ENCODE results near the gene ARHGAP10.
"Not testable (repeated sequence)": the region's sequence is repeated elsewhere in the genome, so short reads cannot be mapped to it uniquely, and the experiment has no call there.

ARHGAP10 gene

GRCh38 chr4:147794787-147795413 is 63.0 kb downstream of the ARHGAP10 start:
- no peak for TF ChIP-seq CTCF (IDR thresholded peaks at IDR 0.05; ENCODE audit: low read depth, low read length, missing control alignments)
- no peak overlapping the region for H3K4me3 ChIP-seq (replicated peaks; ENCODE audit: low read depth, low read length)
- no peak for DNase-seq (ENCODE audit: extremely low read depth, low read depth)

GRCh38 chr4:147799057-147799456 is 67.2 kb downstream of the ARHGAP10 start:
- H3K4me3 ChIP-seq (replicated peaks; ENCODE audit: low read depth, low read length); DNase-seq (ENCODE audit: extremely low read depth, low read depth): not testable (repeated sequence)

- no peak overlapping the region for H3K4me3 ChIP-seq (replicated peaks; ENCODE audit: low read depth, low read length)
- TF ChIP-seq CTCF (IDR thresholded peaks at IDR 0.05; ENCODE audit: low read depth, low read length, missing control alignments), result no peak
- DNase-seq (ENCODE audit: extremely low read depth, low read depth), result no peak
Measured at GRCh38 chr4:147799986-147800555, 68.2 kb downstream of the ARHGAP10 start.

- H3K4me3 ChIP-seq (replicated peaks; ENCODE audit: low read depth, low read length), result no peak overlapping the region
- TF ChIP-seq CTCF (IDR thresholded peaks at IDR 0.05; ENCODE audit: low read depth, low read length, missing control alignments), result no peak
- DNase-seq (ENCODE audit: extremely low read depth, low read depth), result no peak
Measured at GRCh38 chr4:147801820-147802219, 69.9 kb downstream of the ARHGAP10 start.

- TF ChIP-seq CTCF (IDR thresholded peaks at IDR 0.05; ENCODE audit: low read depth, low read length, missing control alignments), result no peak
- H3K4me3 ChIP-seq (replicated peaks; ENCODE audit: low read depth, low read length), result no peak overlapping the region
- DNase-seq (ENCODE audit: extremely low read depth, low read depth), result no peak
Measured at GRCh38 chr4:147802346-147802745, 70.5 kb downstream of the ARHGAP10 start.

GRCh38 chr4:147805946-147806345 is 74.1 kb downstream of the ARHGAP10 start:
- TF ChIP-seq CTCF (IDR thresholded peaks at IDR 0.05; ENCODE audit: low read depth, low read length, missing control alignments), result no peak
- DNase-seq (ENCODE audit: extremely low read depth, low read depth), result no peak

GRCh38 chr4:147808447-147808846 is 76.6 kb downstream of the ARHGAP10 start:
- no peak for DNase-seq (ENCODE audit: extremely low read depth, low read depth)
- TF ChIP-seq CTCF (IDR thresholded peaks at IDR 0.05; ENCODE audit: low read depth, low read length, missing control alignments), result no peak
- no peak overlapping the region for H3K4me3 ChIP-seq (replicated peaks; ENCODE audit: low read depth, low read length)

More at GRCh38 chr4:147805946-147806345, 74.1 kb downstream of the ARHGAP10 start:
- H3K4me3 ChIP-seq (replicated peaks; ENCODE audit: low read depth, low read length), result no peak overlapping the region
